Activated CD8-positive, alpha-beta memory T cell treated with anti-CD3 and anti-CD28 coated beads for 36 hours (primary cell): Measurements from ENCODE around the gene KLF4. TPM values are rescaled to one million over a fixed set of nuclear protein-coding genes. Genes with fewer than 3 reads are reported as not detected.

Experiments used
- CTCF ChIA-PET: fragments of 350-600 bp; sonication (Branson Sonifier 250); formaldehyde crosslinking; loops from one replicate; lab custom pipeline; 2021; ENCODE audit warnings: antibody characterized with exemption; lab: Charles Lee
- POLR2A ChIA-PET: fragments of 350-600 bp; sonication (Branson Sonifier 250); formaldehyde crosslinking; loops from one replicate; lab custom pipeline; 2021; ENCODE audit warnings: antibody characterized with exemption; lab: Charles Lee
- total RNA-seq, 2 experiments: library from RNA; stranded (reverse); gene quantifications; one replicate each; pipeline ENCODE4 v1.2.3, GENCODE V29; 2021

KLF4 gene
- total RNA-seq, 2 experiments from 2014 or later: 0.21 TPM; not detected in 1

DNA sequence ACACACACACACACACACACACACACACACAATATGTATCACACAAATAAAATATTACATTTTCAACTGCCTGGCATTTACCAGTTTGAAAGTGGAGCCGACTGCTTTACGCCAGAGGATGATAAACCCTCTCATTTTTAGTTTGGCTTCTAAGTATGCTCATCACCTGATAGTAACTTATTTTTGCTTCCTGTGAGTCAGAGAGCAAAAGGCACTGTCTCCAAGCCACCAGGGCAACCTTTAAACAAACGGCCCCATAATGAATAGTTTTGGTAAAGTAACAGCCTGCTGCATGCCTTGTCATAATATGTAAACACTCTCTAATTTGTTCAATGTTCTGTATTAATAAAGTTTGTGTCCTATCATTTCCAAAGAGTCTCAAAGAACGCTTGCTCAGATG is 26.9 kb downstream of the KLF4 start:
- ChIA-PET POLR2A (no interaction called here), CTCF (no interaction called here)

DNA sequence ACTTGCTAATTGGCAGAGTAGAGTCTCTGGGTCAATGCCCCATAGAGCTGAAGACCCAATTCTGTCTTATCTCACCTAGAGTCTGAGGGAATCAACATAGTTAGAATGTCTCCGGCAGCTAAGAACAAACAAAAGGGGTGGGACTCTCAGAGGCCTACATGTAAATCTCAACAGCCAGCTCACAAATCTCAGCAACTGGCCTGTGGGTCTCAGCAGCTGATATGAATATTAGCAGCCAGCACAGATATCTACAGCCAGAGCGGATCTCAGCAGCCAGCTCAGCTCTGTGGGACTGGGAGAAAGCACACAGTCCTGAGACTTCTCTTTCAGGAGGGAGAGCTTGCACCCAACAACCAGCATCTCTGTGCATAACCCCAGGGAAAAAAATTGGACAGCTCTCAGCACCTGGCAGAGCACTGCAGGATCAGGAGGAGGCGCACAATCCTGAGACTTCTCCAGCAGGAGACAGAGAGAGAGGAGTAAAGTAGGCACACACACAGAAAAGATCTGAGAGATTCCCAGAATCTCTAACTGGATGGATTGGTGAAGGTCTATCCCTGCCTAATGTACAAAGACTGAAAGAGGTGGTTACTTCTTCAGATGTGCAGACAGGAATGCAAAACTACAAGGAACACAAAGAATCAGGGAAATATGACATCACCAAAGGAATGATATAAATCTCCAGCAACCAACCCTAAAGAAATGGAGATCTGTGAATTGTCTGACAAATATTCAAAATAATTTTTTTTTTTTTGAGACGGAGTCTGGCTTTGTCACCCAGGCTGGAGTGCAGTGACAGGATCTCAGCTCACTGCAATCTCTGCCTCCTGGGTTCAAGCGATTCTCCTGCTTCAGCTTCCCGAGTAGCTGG is 29.2 kb downstream of the KLF4 start:
- ChIA-PET CTCF (no interaction called here), POLR2A (no interaction called here)

DNA sequence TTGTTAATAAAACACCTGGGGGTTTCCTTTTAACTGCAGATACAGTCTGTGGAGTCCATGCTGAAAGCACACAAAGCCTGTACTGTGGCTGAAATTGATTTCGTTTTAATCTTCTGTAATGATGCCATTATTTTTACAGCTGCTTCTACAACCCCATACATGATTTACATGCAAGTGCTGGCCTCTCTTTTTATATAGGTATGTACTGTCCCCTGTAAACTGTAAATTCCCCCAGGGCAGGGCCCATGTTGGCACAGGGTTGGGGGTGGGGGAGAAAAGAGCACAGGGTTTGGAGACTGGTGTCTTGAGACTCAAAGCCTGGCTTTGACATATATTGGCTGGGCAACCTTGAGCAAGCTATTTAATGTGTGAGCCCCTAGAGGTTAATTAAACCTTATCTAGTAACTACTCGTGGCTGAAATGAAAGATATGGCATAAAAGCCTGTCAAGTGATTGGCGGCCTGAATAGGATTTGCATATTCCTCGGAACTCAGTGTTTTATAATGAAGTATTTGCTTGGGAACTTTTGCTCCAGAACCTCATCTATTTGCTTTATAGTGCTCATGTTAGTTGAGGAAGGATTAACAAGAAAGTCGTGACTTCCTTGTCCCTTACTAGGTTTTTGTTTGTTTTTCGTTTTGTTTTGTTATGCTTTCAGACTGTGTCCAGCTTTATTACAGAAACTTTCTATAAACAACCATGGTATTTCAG is 34.0 kb downstream of the KLF4 start:
- ChIA-PET CTCF (no interaction called here), POLR2A (no interaction called here)

DNA sequence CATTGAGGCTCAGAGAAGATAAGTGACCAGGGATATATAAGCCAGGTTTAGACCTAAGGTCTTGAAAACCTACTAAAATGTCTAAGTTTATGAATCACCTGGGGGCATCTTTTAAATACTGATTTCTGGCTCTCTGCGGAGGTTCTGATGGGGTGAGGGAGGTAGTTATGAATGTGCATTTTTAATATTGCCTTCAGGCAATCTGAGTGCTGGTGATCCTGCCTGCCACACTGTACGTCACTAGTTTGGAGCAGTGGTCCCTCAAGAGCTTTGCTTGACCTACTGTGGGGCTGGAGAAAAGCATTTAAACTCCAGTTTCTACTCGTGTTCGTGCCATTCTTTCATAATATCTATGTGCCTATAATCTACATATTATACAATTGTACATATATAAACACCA is 36.1 kb downstream of the KLF4 start:
- ChIA-PET POLR2A (no interaction called here), CTCF (no interaction called here)

DNA sequence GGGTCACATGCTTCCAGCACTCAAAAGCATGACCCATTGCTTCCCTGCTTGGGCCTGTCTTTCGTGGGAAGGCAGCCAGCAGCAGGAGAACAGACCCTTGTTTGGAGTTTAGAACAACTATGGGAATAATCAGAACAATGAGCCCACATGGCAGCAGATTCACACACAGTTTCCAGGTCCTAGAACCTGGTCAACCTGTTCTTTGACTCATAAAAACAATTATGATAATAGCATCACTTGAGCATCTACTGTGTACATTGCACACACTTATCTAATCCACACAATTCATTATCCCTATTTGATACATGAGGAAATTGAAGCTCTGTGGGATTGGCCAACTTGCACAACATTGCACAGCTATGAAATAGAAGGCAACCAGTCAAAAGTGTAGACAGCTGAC is 41.7 kb downstream of the KLF4 start:
- ChIA-PET CTCF (interaction anchor here (0.5 kb wide), 1 partner anchor 16 kb away, joined by 3 read pairs; no protein-coding TSS in a partner anchor), POLR2A (no interaction called here)

DNA sequence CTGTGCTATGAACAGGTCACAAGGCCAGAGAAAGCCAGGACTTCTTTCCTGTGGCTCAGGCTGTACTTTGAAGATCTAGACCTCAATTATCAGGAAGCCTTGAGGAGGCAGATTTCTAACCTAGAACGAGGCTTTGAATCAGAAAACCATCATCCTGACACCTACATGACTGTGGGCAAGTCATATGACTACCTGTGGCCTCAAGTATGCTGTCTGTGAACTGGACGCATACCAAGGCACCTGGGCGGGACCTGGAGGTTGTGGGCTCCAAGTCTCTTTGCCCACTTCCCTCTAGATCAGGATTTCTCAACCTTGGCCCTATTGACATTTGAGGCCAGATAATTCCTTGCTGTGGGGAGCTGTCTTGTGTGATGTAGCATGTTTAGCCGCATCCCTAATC is 42.5 kb downstream of the KLF4 start:
- POLR2A ChIA-PET: no interaction called here
- CTCF ChIA-PET: no interaction called here

DNA sequence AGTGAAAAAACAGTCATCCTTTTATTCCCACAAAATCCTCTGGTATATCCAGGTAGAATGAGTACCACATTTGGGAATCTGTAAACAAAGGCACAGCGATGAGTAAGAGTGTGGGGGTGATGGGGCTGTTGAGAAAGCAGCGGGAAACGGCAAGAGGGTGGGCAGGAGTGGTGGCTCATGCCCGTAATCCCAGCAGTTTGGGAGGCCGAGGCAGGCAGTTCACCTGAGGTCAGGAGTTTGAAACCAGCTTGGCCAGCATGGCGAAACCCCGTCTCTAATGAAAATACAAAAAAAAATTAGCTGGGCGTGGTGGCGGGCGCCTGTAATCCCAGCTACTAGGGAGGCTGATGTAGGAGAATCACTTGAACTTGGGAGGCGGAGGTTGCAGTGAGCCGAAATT is 43.1 kb downstream of the KLF4 start:
- POLR2A ChIA-PET: no interaction called here
- CTCF ChIA-PET: interaction anchor here (0.7 kb wide), 1 partner anchor 32 kb away, joined by 4 read pairs; no protein-coding TSS in a partner anchor

DNA sequence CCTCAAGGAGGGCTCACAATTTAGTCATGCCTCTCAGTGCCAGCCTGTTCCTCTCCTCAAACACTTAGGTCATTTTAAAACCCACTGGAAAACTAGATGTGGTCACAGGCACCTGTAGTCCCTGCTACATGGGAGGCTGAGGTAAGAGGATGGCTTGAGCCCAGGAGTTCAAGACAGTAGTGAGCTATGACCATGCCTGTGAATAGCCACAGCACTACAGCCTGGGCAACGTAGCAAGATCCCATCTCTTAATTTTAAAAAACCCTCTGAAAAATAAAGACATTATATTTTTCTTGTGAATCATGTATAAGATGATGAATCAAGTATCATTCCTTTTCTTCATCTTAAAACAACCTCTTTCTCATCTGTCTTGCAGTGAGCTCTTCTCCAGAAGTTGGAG is 45.8 kb downstream of the KLF4 start:
- ChIA-PET CTCF (no interaction called here), POLR2A (no interaction called here)

DNA sequence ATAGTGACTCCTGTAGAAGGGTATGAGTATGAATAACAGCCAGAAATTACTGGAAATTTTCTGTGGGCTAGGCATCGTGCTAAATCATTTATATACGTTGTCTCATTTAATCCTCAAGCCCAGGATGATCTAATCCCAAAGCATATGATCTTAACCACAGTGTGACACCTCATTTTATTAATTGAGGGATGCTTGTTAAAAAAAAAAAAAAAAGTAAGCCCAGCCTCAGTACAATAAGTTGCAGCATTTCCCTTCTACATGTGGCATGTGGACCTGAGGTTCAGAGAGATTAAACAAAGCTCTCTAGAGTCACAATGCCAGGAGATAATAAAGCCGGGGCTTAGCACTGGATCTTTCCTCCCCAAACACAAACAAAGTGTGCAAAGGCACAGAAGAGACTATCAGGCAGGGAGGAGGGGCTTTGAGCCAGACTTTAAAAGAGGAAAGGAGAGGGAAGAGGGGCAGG is 49.5 kb downstream of the KLF4 start:
- POLR2A ChIA-PET: no interaction called here
- CTCF ChIA-PET: no interaction called here

DNA sequence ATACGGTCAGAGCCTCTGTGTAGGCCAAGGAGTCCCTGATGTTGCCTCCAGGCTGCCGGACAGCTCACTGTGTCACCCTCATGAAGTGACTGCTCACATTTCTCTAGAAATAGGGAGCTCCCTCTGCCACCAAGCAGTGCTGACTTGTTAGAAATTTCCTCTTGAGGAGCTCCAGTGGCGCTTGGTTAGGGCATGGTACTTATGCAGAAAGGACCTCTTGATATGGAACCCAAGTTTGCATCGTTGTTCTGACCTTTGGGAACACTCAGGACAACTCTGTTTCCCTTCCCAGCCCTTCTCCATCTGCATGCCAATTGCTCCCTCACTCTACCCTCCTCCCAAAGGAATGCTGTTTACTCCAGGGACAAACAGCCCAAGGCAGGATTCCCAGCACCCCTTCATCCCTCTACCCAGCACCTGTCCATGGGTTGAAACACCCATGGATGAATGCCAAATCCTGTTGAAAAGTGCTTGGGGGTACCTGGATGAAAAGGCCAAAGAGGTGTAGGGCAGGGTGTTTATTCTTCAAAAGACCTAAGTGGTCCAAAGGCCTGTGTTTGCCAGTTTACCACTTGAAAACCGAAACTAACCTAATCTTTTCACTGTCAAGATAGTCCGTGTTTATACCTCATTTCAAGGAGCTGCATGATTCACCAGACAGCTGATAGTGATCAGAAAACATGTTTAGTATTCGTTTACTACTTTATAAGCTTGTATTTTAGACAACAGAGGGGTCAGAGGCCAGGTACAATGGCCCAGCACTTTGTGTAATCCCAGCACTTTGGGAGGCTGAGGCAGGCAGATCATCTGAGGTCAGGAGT is 51.1 kb downstream of the KLF4 start:
- POLR2A ChIA-PET: no interaction called here

DNA sequence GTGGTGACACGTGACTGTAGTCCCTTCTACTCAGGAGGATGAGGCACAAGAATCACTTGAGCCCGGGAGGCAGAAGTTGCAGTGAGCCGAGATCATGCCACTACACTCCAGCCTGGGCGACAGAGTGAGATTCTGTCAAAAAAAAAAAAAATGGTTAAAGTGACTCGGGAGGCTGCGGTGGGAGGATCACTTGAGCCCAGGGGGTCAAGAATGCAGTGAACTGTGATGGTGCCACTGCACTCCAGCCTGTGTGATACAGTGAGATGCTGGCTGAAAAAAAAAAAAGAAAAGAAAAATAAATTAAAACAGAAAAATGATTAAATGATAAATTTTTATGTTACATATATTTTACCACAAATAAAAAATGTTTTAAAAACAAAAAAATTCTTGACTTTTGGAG is 51.9 kb downstream of the KLF4 start:
- POLR2A ChIA-PET: no interaction called here
- CTCF ChIA-PET: no interaction called here

More for the DNA sequence above, 51.1 kb downstream of the KLF4 start:
- CTCF ChIA-PET: no interaction called here

DNA sequence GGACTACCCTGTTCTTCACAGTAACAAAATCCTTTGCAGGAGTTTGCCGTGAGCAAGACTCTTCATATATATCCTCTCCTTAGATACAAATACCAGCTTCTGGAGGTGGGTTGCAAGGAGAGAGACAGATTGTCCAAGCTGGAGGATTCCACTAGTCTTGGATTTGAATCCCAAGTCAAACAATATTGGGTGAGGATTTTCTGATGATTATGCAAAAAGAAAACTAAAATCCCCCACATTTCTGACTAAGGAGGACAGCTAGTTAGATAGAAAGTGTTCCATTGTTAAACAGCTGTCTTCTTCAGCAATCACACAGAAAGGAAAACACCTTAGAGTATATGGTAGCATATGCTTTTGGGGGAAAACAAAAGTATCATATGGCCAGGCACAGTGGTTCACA is 54.2 kb downstream of the KLF4 start:
- ChIA-PET POLR2A (no interaction called here), CTCF (no interaction called here)

Other genes starting within 250 kb of the KLF4 start
- 100 to 1,000 TPM; 149 to 158 TPM for gene RAD23B, start 206.5 kb downstream of the KLF4 start, total RNA-seq